ENCODE data around the gene AOPEP.

AOPEP gene

DNA sequence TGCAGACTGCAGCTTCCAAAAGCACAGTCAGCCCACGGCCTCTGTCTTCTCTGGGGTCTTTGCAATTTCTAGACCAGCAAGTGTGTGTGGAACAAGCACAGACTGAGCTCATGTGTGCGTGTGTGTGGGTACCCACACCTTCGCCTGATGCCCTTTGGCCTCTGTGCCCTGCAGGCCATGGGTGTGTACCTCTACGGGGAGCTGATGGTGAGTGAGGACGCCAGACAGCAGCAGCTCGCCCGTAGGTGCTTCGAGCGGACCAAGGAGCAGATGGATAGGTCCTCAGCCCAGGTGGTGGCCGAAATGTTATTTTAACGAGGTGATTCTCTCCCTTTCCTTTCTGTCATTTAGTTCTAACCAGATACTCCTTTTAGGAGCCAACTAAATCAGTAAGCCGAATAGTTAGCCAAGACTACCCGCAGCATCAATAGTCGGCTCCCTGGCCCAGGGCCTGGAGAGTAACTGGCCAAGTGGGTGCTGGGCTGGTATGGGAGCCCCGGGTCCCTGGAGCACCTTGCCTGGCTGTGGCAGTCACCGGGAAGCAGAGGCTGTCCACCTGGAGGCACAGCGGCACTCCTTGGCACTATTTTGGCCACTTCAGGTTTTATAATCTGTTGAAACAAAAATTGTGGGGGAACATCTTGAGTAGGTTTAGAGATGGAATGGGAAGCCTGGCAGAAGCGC, 356.0 kb downstream of the AOPEP start:
- DNase-seq (ENCODE audit: low read depth in 2 of 2): no peak

DNA sequence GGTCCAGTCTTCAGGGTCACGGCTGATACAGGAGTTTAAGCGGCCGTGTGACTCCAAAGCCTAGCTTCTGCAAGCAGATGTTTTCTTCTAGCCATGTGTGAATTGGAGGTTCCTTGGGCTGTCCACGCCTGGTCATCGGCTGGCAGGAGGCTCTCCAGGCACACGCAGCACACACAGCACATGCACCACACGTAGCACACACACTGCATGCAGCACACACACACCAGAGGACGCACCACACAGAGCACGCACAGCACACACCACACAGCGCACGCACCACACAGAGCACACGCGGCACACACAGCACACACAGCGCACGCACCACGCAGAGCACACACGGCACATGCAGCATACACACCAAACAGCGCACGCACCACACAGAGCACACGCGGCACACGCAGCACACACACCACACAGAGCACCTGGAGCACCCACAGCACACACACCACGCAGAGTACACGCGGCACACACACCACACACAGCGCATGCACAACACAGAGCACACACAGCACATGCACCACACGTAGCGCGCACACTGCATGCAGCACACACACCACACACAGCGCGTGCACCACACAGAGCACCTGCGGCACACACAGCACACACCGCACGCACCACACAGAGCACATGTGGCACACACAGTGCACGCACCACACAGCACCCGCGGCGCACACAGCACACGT, 356.7 kb downstream of the AOPEP start:
- DNase-seq (ENCODE audit: low read depth in 2 of 2): no peak

DNA sequence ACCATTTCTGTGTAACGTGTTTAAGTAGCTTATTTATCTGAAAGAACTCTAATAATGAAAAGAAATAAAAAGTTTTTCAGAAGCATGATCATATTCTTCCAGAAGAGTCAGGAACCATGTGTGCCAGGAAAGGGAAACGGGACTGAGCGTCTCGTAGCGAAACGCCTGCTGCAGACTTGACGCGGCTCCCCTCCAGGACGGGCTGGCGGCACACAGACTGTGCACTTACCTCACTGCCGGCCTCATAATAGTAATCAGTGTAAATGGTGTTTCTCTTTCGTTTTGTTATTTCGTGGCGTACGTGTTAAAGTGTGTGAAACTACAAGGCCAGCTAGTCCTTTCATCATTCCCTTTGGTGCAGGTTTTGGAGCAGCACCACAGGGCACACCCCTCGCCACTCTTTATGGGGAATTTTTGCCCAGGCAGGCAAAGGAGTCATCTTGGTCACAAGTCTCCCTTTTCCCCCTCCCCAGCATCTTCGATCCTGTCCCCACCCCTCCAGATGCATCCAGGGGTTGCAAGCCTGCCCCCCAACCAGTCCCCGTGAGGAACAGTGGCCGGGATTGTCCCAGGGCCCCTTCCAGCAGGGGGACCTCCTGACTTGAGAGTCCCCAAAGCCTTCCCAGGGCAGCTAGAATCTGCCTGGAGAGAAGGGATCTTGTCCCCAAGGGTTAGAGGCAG, 357.9 kb downstream of the AOPEP start:
- no peak for DNase-seq (ENCODE audit: low read depth in 2 of 2)

DNA sequence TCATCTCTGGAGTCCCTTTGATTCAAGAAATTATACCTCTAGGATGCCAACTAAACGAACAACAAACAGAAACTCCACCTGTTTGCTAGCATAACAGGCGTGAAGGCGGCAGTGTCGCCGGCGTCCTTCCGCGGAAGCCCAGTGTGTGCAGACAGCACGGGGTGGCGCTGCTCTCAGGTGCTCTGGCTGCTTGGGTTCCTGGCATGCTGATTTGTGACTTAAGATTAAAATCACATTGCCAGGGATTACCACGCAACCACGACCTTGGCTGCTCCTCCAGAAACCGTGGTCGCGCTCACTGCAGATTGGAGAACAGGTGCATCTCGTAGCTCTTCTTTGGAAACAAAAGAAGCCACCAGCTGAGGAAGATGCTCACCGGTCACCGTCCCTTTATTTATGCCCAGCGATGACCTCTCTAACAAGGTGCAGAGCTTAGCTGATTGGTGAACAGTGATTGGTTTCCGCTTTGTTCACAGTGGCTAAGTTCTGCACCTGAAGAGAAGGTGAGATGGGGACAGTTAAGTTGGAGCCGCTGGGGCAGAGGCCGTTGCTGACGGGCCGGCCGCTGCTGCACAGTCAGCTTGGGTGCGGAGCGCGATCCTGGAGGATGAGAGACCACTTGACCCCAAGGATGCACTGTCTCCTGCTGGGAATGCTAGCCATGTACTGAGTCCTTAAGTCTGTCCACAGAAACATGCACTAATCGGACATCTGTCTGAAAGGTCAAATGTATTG, 358.7 kb downstream of the AOPEP start:
- DNase-seq (ENCODE audit: low read depth in 2 of 2): no peak

DNA sequence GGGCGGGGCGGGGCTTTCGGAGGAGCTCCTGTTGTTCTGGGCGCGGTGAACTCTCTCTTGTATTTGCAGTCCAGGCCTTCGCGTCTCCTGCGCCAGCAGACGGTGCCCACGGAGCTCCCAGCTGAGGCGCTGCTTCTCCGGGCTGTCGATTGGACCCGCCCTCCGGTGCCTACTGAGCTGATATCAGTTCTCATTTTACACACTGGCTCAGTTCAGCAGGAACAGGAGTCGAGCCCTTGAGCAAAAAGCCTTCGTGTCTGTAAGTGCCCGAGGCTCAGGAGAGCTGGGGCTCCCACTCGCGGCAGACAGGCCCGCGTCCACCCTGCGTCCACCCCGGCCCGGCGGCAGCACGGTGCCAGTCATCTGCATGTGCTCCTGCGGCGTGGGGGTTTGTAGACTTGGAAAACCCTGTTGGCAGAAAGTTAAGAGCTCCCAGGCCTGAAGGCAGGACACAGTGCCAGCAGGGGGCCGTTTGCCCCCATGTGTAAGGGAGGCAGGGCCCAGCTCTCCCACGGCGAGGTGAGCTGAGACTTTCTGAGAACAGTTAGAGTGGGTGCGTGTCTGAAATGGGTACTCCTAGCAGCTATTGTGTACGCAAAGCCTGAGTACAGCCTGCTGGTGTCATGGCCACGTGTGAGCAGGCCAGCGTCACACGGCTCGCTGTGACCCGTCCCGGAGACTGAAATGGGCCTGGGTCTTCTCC, 359.5 kb downstream of the AOPEP start:
- DNase-seq (ENCODE audit: low read depth in 2 of 2): no peak

DNA sequence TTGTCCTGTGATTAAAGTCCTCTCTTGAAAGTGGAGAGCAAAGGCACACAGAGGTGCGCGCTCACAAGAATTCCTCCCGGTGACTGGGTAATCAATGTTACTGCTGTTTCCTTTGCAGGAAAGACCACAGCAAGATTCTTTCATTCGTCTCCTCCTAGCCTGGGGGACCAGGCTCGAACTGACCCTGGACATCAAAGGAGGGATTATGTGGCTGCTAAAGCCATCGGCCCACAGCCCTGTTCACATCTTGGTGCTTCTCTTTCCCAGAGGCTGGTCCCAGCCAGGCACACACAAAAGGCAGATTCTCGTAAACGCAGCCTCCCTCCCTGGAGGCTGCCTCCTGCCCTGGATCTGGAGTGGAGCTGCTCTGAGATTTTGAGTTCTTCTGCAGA, 360.1 kb downstream of the AOPEP start:
- no peak for DNase-seq (ENCODE audit: low read depth in 2 of 2)

DNA sequence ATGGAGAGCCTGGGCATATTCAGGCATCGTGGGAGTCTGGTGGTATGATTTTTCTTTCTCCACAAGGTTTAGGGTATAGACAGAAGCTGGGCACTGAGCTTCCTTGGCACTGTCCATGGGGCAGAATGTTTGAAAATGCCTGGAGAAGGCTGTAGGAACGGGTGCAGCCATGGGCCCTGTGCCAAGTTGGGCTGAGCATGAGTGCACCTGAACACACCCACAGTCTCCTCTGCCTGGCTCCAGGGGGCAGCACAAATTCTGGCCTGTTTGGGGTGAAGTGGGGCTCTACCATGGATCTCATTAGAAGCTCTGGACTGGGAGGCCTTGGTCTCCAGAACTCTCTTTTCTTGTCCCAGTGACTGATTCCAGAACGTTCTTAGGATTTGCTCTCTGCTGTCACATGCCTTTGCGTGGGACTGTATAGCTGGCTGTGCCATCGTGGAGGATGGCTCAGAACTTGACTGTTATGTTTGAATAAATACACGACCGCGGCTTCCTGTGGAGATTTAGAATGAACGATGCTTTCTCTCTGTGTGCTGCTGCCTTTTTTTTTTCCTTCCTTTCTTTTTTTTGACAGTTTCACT, 361.3 kb downstream of the AOPEP start:
- DNase-seq (ENCODE audit: low read depth in 2 of 2): no peak

DNA sequence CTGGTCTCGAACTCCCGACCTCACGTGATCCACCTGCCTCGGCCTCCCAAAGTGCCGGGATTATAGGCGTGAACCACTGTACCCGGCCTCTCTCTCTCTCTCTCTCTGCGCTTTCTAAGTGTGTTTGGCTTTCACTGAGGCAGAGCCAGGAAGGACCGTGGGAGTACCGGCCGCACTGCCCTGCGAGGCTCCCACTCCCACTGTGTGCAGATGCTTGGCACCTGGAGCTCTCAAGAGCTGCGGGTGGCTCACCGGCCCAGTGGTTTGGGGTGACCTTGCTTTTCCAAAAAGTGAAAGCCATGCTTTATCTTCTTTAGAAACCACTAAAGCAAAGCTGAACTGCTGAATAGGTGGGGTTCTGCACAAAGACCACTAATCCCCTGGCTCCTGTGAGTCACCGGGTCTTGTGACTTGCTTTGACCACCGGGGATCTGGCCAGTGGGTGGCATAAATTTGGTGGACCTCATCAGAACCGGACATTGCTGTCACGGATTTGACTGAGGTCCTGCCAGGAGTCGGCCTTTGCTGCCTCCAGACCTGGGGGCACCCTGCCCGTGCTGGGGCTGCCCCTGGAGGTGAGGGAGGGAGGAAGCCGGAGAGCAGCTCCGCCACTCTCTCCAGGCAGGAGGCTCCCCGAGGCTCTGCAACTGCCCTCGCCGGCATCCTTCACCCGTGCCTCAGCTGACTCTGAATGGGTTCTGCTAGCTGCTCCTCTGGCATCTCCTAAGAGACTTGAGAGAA, 362.1 kb downstream of the AOPEP start:
- DNase-seq (ENCODE audit: low read depth in 2 of 2): no peak

DNA sequence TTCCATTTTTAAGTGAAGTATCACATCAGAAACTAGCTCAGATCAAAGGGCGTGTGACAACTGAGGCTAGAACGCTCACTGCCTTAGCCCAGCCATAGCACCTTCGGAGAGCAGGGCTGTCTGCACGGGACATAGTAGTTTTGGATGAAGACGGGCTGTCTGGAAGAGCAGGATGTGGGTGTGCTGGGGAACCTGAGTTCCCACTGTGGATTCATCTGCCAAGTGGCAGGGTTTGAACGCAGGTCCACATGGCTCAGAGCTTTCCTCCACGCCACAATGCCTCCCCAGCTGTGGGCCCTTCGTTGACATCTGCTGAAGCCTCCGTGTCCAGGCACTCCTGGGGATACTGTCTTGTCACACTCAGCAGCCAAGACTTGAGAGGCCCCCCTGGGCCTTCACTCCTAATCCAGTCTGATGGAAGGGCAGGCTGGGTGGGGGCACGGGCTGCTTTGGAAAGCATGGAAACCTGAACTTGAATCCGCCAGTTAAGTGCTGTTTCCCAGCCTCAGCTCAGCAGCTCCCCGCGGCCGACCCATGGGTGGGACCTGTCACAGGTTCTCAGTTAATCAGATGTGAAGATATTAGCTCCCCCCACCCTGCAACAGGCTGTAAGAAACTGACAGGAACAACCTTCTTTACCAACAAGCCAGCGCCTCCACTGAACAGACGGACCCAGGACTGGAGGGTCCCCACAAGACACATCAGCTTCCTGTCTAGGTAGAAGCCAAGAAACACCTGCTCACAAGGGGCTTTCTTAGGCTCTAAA, 362.9 kb downstream of the AOPEP start:
- no peak for DNase-seq (ENCODE audit: low read depth in 2 of 2)

DNA sequence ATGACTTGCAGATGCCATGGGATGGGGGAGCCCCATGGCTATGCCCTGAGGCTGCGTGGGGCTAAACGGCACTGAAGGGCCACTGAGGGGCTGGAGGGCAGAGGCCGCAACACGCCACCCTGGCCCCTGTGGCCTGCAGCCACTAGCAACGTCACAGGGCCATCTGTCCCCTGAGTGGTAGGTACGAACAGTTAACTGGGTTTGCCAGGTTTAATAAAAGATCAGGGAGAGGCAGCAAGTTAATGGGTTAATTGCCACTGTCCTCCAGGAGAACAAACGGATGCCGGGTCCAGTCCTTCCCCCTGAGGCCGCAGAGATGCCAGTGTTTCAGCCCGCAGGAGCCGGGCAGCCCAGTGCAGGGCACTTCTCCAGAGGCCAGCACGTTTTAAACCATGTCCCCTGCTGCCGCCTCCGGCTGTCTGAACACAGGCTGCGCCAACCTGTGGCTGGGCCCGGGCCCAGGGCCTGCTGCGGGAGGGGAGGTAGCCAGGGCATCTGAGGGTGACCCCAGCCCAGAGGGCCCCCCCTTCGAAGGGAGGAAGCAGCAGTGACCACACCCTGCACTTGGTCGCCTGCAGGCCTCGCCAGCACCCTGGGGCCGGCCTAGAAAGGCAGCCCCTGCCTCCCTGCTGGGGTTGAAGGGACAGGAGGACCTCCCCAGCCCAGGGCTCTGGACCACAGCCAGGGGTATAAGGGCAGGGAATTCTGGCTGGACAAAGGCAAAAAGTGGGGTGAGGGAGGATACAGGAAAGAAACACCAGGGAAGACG, 363.7 kb downstream of the AOPEP start:
- DNase-seq (ENCODE audit: low read depth in 2 of 2): no peak

DNA sequence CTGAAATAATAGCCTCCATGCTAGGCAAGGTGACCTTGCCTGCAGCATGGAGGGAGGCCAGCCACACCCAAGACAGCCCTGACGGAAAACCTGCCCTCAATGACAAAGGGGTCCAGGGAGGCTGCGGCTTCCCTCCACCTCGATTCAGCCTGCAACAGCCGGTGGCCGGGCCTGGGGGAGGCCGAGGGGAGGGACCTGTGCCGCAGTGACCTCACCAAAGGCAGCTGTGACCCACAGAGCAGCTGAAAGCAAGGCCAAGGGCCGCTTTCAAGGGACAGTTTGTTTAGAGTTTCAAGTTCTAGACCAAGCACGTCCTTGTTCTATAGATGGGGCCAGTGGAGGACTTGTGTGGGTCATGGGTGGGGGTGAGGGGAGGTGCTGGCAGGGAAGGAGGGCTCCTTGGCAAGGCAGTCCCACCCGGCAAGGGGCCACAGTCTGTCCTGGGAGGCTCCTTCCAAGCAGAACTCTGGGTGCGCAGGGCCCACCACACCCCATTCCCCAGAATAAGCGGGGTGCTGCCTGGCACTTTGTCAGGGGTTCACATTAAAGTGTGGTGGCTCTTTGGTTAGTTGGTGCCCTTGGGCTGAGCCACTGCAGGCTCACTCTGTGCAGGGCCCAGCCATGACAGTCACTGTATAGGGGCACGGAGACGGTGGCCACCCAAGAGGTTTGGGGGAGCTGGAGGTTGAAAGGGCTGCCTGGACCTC, 364.5 kb downstream of the AOPEP start:
- no peak for DNase-seq (ENCODE audit: low read depth in 2 of 2)

DNA sequence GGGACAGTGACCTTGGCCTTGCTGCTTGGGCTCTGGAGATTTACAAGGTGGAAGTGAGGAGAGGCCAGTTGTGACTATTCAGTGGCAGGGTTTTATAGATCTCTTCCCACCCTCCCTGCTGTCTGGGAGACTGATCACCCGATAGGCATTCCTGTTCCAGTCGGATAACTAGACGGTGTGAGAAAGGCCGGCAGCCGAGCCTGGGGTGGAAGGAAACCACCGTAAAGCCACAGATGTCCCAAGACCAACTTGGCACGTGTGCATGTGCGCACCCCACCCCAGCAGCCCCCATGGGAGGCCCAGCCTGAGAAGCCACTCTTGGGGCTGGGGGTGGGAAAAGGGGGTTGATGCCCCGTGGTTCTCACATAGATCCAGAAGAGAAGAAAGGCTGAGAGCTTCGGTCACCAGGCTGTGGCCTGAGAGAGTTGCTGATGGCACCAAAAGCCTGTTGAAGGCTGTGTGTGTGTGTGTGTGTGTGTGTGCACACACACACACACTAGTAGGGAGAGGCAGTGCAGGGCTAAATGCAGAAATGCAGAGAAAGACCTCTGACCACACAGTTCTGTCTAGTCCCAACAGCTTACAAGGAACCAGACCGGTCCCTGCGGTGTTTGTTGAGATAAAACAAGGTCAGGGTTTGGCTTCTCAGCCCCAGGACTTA, 365.2 kb downstream of the AOPEP start:
- no peak for DNase-seq (ENCODE audit: low read depth in 2 of 2)

DNA sequence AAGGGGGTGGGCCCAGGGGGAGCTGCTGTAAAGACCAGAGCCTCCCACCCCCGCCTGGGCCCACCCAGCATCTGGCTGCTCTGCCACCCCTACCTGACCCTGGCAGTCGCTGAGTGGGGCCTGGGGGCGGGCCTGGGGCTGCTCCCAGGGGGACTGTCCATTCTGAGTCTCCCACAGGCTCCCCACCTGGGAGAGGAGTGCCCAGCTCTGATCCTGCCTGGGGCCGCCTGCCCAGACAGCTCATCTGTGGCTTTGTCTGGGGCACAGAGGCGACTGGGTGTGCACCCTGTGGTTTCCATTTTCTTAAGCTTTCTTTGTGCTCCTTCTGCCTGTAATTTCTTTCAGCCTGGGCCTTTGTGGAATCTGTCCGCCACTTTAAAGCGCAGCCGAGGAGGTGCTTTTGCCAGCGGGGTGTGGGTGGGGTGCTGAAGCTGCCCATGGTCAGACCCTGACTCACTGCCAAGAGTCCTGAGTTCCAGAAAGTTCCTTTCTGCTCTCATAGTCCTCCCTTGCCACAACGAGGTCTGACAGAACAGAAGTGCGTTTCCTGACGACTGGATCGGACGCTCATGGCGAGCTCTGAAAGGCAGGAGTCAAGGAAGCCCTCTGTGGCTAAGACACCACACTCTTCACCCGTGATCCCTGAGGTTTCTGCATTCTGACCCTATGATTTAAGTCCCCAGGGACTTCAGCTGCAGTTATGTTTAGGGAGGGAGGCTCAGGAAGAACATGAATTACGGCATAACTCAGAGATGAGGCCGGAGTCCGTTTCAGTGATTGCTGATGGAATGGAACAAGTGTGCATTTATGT, 366.0 kb downstream of the AOPEP start:
- no peak for DNase-seq (ENCODE audit: low read depth in 2 of 2)

DNA sequence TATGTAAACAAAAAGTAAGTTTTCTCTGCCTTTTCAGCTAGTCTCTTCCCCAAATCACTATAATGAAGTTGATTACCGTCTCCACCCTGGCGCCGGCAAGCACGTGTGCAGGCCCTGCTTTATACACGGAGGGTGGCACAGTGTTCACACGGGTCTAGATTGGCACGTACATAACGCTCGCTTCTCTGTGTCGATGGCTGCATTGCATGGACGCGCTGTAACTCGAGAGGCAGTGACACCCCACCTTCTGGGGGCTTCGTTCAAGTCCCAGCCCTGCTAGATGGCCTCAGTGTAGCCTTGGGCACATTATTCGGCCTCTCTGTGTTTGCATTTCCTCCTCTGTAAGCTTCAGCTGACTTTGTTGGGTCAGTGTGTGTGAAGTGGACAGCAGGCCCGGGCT, 367.1 kb downstream of the AOPEP start:
- DNase-seq (ENCODE audit: low read depth in 2 of 2): no peak

DNA sequence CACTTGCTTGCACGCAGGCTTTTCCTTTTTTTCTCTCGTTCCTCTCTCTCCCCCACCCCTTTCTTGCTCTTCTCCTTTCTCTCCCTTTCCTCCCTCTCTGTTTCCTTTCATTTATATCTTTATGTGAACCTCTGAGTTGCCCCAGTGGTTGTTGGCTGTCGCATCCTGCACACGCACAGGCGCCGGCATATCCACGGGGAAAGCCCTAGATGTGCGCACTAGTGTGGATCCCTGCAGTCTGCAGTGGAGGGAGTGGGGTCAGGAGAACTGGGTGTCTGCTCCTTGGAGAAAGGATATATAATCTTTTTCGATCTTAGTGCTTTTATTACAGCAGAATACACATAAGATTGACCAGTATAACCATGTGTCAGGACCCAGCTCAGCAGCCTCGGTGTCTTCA, 367.5 kb downstream of the AOPEP start:
- DNase-seq (ENCODE audit: low read depth in 2 of 2): no peak

DNA sequence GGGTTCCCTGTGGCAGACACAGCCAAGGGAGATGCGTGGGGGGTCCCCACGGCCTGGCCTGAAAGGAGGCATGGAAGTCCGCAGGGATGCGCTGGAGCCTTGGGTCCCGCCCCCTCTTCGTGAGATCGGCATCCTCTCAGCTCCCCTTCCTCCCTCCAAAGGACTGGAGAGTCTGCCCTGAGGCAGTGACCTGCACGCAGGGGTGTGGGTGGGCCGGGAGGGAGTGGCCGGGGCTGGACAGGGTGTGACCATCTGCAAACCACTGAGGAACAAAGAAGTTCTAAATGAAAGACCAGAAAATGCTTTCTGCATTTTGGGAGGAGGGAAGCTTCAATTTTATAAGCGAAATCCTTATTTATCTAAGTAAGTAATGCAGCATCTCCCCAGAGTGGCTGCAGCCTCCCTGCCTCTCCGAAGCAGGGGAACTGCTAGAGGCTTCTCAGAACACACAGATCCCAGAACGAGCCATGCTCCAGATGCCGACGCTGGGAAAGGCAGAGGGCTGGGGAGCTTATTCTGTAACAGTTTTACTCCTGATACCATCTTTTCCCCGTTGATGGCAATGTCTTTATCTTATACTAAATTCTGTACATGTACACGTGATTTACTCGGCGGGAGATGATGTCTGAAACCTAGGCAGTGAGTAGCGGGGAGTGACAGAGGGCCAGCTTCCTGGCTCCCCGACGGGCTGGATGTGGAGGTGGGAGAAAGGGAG, 369.3 kb downstream of the AOPEP start:
- no peak for DNase-seq (ENCODE audit: low read depth in 2 of 2)

DNA sequence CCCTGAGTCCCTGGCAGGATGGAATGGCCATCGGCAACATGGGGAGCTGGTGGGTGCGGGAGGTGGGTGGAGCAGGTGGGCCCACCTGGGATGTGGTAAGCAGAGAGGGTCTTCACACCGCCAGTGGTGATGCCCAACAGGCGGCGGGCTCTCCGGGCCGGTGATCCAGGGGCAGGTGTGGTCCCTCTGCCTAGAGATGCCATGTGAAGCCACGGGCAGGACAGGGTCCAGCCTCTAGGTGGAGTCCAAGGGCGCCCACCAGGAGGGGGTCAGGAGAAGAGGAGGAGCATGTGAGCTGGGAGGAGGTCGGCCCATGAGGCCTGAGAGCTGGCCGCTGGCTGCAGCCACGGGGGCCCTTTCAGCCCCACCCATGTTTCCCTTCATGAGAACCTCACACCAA, 369.9 kb downstream of the AOPEP start:
- no peak for DNase-seq (ENCODE audit: low read depth in 2 of 2)

Measured in stimulated activated CD4-positive, alpha-beta T cell treated with anti-CD3 and anti-CD28 coated beads, Interleukin-1b, Interleukin-23, amount 100 ng/mL, for 1 hour (primary cell).